ENCODE data around the gene FXR2.

- TF ChIP-seq CTCF (IDR thresholded peaks at IDR 0.05; ENCODE audit: poor library complexity, severe bottlenecking): no peak
- TF ChIP-seq RAD21 (conservative IDR thresholded peaks at IDR 0.05): no peak
- TF ChIP-seq EP300 (conservative IDR thresholded peaks at IDR 0.05; ENCODE audit: poor library complexity, severe bottlenecking): no peak
- no peak for TF ChIP-seq TAF1 (IDR thresholded peaks at IDR 0.05; ENCODE audit: low read depth)
- no peak for TF ChIP-seq EZH2 (IDR thresholded peaks at IDR 0.05; ENCODE audit: borderline replicate concordance, insufficient read depth, low read length, poor library complexity, severe bottlenecking)
- no peak for TF ChIP-seq POLR2AphosphoS5 (IDR thresholded peaks at IDR 0.05)
- TF ChIP-seq REST (IDR thresholded peaks at IDR 0.05; ENCODE audit: borderline replicate concordance): no peak
- TF ChIP-seq MXI1 (conservative IDR thresholded peaks at IDR 0.05; ENCODE audit: poor library complexity, severe bottlenecking): no peak
Measured at GRCh38 chr17:7558544-7559319, 56.0 kb downstream of the FXR2 start, which contains the start of gene TNFSF13.

All from neural cell (in vitro differentiated cells).